GM18498 (cell line): Measurements from ENCODE around the gene TMTC2.
"Not testable (repeated sequence)": the region's sequence is repeated elsewhere in the genome, so short reads cannot be mapped to it uniquely, and the experiment has no call there.

Experiments
- ATAC-seq: cut with Tn5 transposase; IDR thresholded peaks from one replicate; pipeline ENCODE4 v1.9.1; 2021; ENCODE audit warnings: mild to moderate bottlenecking, moderate library complexity; ENCODE audit not compliant: unreplicated experiment

Gene TMTC2

DNA sequence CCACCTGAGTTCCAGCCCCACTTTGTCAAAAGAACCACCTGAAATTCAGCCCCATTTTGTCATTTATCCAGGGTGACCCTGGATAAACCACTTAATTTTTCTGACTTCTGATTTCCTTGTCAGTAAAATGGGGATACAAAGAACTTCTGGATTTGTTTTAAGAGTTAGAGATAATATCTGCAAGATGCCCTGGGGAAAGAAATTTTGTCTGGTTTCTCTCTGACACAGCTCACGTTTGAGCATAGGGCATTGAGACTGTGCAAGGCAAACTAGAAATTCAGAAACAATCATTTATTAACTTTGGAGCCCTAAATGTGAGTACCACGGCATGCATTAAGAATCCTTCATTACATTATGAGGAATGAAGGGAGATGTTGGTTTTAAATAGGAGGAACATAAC lies 37.2 kb downstream of the TMTC2 start:
- no peak for ATAC-seq

DNA sequence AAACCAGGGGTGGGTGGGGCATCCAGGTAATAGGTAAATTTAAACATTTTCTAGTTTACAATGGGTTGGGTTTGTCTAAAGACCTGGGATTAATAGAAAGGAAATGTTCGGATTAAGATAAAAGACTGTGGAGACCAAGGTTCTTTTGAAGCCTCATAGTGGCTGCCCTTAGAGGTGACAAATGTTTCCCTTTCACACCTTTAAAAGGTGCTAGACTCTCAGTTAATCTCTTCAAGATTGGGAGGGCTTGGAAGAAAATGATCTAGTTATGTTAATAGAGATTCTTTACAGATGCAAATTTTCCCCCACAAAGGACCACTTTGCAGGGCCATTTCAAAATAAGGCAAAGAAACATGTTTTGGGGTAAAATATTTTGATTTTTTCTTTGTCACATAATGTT lies 39.0 kb downstream of the TMTC2 start:
- no peak for ATAC-seq

DNA sequence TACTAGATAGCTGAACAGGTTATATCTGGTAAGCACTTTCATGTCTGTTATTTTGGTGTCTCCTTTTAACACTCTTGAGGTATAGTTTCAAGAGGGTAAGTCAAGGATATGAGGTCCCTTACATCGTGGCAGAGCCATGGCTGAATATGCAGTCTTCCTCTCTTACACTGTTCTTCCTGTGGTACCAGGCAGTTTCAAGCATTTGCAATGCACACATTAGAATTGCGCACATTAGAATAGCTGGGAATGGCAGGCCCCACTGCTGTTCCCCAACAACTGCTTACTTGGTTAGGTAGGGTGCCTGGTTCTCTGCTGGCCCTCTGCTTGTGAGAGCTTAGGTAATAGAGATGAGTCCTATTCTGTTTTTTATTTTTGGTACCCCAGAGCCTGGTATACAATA lies 41.2 kb downstream of the TMTC2 start:
- no peak for ATAC-seq

DNA sequence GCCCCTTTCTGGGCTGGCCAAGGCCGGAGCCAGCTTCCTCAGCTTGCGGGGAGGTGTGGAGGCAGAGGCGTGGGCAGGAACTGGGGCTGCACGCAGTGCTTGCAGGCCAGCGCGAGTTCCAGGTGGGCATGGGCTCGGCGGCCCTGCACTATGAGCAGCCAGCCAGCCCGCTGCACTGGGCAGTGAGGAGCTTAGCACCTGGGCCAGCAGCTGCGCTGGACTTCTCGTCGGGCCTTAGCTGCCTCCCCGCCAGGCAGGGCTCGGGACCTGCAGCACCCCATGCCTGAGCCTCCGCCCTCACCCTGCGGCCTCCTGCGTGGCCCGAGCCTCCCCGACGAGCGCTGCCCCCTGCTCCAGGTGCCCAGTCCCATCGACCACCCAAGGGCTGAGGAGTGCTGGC lies 42.0 kb downstream of the TMTC2 start:
- ATAC-seq: no peak

DNA sequence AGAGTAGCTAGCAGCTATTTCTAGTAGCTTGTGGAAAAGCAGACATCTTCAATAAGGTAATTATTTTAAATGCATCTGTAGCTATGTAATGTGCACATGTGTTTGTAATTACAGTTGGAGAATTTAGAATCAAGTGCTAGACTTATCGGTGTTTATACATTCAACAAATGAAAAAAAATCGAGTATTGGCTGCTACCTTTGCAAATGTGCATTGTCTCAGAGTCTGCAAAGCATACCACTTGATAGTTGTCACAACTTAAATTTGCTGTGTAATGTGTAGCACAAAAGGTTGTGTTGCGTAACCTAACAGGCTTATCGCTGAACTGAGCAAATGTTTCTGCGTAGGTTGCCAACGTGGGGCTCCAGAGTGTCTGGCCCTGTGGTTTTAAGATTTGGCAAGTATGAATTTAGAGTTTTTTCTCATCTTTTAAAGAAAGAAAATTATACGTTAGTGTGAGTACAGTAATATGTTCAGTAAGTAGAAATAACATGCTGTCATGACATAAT lies 44.3 kb downstream of the TMTC2 start:
- no peak for ATAC-seq

DNA sequence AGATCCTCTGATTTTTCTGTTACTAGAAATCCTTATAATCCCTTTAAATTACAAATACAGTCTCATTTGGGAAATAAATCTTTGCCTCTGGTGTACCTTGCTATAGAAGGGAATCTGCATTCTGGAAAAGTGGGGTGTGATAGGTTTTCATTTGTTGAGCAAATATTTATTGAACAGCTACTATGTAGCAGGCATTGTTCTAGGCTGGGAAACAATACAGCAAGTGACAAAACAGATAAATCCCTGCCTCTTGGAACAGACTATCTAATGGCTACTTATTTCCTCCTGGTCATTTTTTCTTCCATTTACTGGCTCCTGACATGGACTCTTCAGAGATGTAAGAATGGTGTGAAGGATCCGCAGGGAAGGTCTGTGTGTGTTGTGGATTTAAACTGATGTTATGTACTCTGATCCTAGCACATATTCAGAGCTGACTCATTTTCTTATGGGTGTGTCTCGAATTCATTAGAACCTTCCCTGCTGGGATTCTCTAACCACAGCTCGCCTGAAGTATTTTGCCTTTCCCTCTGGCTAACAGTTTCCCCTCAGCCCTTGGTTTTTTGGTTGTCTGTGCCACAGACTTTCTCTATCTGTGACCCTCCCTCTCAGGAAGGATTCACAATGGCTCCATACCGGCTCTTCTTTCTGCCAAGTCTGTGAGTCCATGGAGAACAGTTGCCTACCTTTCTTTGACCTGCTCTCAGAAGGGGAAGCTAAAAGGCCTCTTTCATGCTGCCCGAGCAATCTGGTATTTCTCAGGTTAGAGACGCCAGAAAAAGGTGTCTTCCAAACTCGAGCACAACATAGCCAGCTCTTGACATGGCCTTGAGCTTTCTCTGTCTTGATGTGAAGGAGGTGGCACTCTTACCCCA lies 53.7 kb downstream of the TMTC2 start:
- no peak for ATAC-seq

DNA sequence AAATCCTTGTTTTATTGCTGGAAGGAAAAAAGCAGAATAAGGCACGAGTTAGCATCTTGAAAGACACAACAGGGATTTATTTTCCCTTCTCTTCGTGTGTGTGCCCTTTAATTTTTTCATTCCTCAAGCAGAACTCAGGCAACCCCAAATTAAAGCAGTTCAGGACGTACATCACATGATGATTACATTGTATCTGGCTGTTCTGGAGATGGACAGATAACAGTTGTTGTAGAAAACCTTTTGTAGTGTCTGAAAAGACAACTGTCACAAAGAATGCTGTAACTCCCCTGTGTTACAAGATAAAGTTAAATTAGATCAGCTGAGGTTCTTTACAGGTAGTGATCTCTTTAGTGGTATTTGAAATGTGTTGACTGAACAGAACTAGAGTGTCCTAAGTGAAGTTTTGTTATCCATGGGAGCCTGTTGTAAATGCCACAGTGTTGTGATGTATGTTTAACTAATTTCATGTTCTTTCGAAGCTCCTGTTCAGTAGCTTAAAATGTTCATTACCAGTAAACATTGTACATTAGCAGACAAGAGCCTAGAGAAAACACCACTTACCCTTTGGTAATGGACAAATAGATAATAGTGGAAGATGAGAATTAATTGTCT lies 58.5 kb downstream of the TMTC2 start:
- no peak for ATAC-seq

DNA sequence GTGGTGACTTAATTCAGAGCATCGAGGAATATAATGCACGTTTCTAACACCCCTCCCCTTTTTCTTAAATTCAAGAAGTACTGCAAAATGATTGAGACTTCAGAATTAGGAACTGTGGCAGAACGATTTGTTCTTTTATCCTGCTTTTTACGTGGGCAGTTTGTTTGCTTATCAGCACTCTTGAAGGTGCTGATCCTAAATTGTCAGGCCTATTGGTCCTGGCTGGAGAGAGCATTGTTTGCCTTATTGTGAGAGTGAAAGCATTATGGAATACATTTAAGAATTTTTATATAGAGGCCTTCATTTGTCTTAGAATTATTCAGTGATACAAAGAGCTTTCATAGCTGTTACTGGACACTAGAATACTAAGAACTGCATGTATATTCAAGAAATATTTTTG lies 59.1 kb downstream of the TMTC2 start:
- ATAC-seq: no peak

DNA sequence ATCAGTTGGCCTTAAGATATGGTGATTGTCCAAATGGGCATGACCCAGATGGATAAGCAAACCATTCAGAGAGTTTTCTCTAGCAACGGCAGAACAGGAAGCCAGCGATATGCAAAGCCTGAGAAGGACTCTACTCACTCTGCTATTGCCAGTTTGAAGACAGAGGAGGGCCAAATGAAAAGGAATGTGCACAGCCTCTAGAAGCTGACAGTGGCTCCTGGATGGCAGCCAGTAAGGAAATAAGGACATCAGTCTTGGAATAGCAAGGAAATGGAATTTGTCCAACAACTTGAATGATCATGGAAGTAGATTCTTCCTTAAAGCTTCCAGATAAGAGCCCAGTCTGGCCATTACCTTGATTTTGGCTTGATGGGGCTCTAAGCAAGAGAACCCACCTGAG lies 60.0 kb downstream of the TMTC2 start:
- ATAC-seq: no peak

DNA sequence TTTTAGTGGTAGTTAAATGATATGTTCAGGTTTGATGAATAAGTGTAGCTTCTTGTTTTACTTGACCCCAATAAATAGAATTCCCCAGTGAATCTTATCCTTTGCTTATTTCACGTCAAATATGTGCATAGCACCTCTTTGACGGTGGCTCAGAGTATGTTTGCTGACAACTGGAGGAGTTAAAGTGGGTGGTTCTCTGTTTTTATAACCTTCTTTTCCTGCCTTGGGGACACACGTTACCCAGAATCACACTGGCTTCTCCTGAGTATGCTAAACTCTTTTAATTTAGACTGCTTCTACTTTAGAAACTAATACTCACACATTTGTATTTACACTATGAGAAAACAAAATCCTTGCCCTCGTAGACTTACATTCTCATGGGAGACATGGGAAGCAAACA lies 62.3 kb downstream of the TMTC2 start:
- no peak for ATAC-seq

DNA sequence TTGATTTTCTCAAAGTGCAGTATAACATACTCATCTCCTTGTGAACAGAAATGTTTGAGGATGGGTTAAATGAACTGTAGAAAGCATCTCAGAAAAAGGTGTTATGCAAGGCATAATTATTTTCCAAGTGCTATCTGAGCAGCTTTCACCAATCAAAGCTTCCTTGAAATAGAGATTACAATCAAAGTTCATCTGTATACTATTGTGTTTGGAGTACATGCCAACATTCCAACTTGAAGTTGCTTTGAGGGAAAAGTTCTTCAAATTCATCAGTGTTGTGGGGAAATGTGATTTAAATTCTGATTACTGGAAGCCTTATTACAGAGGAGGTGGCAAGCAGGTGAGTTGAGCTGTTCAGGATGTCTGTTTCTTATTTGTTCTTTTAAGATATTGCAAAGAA lies 68.2 kb downstream of the TMTC2 start:
- no peak for ATAC-seq

DNA sequence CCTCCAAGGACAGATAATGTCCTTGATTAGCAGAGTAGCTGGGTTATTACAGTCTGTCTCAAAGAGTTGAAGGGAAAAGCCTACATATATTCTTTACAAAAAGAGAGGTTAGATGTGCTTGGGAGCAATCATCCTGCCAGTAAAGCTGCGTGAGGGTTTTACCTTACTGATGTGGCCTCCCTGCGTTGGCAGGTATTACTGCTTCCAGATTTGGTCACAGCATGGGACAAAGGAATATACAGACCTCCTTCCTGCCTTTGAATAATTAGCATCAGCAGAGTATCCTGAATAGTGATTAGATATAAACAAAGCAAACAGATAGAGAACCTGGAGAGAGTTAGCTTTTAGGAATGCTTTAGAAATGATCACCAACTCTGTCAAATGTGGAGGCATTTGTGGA lies 69.6 kb downstream of the TMTC2 start:
- ATAC-seq: no peak

DNA sequence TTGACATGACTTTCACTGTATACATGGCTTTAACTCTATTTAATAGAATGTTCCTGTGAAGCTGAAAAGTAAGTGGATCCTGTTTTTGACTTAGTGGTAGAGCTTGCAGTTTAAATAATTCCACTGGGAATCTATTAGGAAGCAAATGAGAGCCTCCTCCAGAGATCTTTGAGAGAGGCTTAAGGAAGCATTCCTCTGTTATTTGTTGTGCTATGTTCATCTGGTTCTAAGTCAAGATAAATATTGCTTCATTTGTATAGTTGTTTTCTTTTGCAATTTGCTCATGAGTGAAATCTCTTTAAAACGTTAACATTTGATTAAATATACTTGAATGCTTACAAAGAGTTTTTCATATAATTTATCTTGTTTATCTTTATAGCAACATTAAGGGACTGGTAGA lies 70.4 kb downstream of the TMTC2 start:
- ATAC-seq: no peak

DNA sequence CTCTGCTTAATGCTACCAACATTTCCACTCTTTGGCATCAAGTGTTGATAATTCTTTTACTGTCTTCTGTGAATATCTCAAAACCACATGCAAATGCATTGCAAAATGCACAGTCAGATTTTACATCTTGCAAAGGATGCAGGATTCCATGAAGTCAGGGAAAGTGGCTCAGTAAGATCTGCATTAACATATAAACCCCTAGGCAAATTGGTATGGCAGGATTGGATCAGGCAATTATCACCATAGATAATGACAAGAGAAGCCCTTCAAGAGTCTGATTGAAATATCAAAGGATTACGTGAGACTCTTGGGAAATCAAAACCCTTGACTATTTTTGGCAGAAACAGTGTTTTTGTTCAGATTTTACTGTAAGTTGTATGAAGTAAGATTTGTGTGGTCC lies 71.0 kb downstream of the TMTC2 start:
- ATAC-seq: no peak

DNA sequence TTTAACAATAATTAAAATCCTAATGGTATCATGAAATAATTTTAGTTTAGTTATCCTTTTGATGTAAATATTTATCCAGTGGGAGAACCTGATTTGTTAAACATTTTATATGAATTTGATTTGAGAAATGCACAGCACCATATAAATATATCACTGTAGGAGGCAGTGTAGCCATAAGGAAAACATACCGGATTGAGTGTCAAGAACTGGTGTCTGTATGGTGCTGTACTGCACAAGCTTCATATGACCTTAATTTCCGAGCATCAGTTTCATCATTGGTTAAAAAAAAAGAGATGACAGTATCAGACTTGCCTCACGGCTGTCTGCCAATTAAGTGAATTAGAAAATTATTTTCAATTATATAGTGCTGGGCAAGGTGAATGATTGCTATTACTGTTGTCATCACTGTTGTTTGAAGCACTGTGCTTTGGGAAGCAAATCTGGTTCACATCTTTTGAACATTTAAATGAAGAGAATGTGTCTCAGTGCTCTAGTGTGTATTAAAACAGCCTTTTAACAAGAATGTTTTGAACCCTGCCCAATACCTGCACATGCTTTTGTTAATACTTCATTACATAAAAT lies 72.1 kb downstream of the TMTC2 start:
- no peak for ATAC-seq

DNA sequence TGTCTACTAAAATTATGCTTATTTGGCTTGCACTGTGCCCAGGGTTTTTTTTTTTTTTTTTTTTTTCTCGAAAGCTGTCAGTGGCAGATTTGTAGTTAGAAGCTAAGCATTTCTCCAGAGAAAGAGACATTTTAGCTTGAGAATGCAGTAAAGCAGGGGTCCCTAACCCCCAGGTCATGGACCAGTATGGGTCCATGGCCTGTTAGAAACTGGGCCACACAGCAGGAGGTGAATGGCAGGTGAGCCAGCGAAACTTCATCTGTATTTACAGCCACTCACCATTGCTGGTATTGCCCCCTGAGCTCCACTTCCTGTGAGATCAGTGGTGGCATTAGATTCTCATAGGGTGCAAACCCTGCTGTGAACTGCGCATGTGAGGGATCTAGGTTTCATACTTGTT lies 73.7 kb downstream of the TMTC2 start:
- no peak for ATAC-seq

DNA sequence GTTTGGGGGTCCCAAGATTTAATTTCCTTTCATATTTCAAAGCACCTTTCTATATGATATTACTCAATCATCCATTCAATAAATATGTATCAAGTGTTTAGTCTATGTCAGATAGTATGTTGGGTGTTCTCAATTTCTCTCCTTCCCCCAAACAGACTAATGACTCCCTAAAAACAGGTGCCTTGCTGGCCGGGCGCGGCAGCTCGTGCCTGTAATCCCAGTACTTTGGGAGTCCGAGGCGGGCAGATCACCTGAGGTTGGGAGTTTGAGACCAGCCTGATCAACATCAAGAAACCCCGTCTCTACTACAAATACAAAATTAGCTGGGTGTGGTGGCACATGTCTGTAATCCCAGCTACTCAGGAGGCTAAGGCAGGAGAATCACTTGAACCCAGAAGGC lies 78.5 kb downstream of the TMTC2 start:
- ATAC-seq: not testable (repeated sequence)

DNA sequence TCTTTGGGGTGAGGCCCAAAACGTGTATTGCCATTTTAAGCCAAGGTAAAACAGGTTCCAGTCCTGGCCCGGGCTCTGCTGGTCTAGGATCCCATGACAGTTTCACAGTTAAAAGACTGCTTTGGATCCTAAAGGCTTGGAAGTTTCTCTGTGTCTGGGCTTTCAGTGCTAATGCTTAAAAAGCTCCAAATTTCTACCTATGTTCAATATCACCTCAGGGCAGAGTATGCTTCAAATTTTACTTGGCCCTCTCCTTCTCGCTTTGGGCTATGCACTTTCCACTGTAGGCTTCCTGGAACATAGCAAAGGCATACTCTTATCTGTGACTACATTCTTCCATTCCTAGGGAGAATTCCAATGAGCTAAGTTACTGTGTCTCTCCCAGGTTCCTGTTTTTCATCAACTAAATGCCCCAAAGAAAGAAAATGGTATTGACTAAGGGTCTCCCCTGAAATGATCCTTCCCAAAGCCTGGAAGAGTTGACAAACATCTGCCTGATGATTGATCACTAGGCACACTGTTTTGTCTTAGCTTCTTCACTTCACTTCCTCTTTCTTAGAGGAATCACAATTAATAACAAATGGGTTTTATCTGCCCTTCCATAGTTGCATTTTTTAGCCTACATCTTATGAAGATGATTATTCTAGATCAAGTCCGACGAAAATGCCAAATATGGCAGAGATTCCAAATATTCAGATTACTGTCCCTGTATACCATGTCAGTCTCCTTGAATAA lies 79.4 kb downstream of the TMTC2 start:
- no peak for ATAC-seq

DNA sequence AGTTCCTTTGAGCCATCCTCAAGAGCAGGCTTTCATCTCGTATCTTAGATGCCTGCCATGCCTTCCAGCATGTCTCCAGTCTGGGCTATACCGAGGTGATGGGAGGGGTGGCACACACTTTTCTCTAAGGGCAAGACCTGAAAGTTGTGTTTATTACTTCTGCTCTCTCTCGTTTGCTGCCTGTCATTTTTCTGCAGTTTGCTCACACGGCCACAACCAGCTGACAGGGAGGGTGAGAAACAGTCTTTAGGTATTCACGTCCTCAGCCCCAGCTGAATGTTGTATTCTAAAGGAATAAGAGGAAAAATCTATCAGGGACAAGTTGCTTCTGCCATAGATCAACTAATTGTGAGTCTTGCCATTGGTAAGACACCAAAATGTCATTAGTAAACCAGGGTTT lies 88.0 kb downstream of the TMTC2 start:
- ATAC-seq: no peak

DNA sequence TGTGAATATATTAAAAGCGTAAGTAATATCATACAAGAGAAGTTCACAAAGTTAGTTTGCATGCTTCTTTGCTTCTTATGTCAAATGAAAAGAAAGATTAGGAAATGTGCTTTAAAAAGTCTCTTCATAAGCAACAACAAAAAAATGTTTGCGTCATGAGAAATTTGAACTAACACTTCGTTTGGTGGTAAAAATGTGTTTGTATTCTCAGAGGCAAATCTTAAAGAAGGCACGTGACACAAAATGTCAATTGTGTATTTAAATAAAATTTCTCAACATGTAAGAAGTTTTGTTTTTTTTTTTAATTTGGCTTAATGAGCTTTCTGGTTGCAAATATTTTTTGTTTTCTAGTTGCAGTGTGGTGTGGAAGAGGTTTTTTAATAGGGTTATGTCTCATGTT lies 93.8 kb downstream of the TMTC2 start:
- ATAC-seq: no peak

DNA sequence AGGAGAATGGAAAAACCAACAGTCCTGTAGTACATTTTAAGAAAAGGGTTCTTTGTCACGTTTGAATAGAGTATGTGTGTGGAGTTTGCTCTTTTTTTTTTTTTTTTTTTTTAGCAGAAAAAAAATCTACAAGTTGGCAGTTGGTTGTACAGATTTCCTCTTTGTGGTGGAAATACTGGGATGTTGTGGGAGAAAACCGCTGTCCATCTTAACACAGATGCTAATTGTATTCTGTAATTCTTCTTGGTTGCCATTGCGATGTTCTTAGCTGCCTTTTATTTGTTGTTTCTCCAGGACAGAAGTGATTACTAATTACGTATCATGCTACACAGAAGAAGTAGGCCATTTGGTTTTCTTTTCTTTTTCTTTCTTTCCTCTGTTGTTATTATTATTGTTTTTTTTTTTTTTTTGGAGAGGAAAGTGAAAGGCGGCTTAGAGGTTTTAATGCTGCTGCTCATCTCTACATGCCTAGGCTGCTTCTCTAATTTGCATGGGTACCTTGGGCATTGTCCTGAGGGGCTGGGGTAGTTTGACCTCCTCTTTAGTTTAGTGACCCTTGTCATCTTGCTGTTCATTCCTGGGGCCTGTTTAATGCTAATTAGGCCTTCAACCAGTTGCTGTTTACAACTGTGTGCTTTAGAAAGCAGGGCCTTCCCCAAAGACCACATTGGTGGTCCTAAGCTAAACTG lies 94.7 kb downstream of the TMTC2 start:
- ATAC-seq: no peak
